CD4-positive, alpha-beta T cell treated with Interferon gamma for 1 hour (primary cell): ENCODE data around the gene SEPSECS.
"Not testable (repeated sequence)": the region's sequence is repeated elsewhere in the genome, so short reads cannot be mapped to it uniquely, and the experiment has no call there.

Experiments used
- DNase-seq: peaks from one replicate; pipeline ENCODE4 v3.0.0-alpha.2; 2020

The SEPSECS gene

DNA sequence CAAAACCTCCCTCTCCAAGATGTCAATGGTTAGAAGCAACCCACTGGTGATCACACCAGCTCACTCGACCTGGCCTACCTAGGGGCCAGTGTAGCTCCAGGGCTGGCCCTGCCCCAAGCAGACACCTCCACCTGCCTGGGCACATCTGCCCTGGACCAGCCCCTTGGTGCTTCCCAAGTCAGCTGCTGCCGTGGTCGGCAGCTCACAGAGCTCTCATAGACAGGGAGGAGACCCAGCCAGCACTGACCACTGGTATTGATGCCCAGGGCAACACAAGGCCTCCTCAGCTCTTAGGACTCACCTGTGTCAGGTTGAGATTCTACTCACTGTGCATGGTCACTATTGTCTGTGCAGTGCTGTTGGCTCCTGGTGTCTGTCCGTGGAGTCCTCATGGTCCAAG, 51.7 kb downstream of the SEPSECS start:
- no peak for DNase-seq

DNA sequence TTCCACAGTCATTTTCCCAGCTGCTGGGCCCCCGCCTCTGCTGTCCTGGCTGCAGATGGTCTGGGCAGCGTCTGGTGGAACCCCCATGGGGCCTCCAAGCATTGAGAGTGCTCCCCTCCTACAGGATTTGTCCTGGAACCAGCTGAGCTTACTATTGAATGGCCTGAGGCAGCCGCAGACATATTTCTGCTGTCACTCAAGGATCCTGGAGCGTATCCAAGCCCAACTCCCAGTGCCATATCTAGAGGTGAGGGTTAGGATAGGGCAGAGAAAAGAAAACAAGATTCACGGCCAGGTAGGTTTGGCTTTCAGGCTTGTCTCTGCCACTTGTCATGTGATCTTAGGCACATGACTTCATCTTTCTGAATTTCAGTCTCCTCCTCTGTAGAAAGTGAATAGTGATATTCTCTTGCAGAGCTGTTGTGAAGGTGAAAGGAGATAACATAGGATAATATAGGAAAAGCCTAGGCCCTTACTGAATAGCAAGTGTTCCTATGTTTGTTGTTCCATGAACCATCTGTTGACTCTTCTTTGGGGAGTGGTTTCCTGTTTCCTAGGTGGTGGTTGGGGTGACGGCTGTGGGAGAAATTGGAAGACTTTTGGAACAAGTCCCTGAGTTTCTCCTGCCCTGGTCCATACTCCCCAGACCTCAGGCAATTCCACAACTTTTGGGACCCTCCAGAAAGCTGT, 52.3 kb downstream of the SEPSECS start:
- DNase-seq, result no peak

DNA sequence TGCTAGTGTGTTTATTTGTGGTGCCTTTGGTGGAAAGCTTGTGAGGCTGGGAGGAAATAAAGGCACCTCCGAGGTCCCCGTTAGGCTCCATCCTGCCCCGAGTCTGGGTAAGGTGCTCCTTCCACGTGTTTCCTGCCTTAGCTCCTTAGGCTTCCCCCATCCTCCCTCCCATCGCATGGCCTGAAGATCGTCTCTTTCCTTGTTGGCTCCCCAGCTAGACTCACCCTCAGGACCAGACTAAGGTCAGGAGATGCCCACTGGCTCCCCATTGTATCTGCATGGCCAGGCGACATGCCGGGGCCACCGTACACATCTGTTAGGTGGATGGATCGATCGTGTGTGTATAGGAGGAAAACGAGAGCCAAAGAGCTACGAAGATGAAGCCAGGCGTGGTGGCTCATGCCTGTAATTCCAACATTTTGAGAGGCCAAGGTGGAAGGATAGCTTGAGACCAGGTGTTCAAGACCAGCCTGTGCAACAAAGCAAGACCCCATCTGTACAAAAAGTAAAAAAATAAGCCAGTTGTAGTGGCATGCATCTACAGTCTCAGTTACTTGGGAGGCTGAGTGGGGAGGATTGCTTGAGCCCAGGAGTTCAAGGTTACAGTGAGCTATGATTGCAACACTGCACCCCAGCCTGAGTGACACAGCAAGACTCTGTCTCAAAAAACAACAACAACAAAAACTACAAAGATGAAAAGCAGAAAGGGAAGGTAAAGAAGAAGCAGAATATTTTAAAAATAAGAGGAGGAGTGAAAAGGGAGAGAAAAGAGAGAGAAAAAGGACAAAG, 53.7 kb downstream of the SEPSECS start:
- no peak for DNase-seq

DNA sequence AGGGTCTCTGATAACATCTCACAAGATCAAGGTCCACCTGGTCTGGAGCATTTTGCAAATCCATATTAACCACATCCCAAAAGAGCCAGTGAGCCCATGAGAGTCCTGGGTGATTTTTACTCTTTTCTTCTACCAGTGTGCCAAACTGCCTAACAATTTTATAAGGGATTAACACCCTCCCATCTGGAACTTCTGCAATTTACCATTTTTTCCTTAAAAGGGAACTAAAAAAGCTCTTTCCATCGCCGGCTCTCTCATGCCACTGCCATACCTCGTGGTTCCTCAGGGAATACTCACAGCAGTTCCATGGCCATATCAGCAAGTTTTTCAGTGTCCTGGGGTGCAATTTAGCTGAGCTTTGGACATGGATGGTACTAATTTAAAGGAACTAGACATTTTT, 55.7 kb downstream of the SEPSECS start:
- no peak for DNase-seq

DNA sequence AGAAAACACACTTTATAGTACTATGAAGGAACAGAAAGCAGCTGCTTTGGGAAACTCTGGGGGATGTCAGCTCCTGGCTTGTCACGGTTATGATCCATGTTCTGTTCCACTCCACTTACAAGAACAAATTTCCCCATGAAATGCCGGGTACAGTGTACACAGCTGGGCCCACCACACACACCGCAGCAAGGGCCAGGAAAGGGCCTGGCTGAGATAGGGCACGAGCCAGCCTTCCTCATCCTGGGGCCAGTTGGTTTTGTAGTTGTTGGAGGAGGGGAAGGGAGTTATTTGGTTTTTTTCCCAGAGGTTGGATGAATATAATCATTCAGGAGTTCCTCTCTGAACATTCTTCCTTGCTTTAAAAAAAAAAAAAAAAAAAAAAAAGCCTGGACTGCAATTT, 56.8 kb downstream of the SEPSECS start:
- no peak for DNase-seq

DNA sequence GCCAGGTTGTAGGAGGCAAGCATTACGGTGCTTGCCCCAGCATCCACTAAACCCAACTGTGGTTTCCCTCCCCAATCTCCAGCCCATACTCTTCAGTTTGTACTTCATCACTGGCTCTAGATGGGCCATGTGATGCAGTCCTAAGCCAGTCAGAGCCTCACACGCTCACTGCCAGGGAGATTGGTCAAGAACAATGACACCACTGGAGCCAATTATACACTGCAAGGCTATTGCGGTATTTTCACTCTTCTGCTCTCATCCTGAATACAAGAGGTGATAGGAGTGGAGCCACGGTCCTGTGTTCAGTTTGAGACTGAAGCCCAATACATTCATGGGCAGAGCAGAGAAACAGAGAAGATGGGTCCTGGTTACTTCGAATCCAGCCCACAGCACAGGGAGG, 58.4 kb downstream of the SEPSECS start:
- DNase-seq, result no peak

DNA sequence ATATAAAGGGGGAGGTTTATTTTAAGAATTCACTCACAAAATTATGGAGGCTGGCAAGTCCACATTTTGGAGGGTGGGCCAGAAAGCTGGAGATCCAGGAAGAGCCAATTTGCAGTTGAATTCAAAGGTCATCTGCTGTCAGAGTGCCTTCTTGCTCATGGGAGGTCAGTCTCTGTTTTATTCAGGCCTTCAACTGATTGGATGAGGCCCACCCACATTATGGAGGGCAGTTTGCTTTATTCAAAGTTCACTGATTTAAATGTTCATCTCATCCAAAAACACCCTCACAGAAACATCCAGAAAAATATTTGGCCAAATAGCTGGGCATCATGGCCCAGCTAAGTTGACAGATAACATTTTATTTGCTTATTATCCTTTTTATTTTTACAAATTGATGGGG, 59.5 kb downstream of the SEPSECS start:
- DNase-seq, result no peak

DNA sequence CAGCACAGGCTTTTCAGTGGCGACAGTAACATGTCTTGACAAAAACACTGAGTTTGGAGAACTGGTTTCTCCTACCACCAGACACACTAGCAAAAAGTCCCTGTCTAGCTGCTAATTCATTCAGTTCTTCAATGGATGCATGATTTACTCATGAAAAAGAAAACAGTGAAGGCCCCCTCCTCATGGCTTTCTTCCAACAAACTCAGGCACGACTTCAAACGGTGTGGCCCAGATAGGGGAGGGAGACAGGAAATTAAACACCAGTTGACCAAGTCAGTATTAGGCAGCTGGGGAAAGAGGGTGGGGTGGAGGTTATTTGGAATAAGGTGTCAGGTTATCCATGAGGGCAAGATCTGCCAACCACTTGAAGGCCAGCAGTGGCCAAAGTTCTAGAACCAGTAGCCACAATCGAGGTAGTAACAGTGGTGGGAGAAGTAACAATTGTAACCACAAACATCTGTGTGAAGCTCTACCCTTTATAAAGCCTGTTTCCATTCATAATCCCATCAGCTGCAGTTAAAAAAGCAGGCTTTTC, 60.2 kb downstream of the SEPSECS start:
- no peak for DNase-seq

DNA sequence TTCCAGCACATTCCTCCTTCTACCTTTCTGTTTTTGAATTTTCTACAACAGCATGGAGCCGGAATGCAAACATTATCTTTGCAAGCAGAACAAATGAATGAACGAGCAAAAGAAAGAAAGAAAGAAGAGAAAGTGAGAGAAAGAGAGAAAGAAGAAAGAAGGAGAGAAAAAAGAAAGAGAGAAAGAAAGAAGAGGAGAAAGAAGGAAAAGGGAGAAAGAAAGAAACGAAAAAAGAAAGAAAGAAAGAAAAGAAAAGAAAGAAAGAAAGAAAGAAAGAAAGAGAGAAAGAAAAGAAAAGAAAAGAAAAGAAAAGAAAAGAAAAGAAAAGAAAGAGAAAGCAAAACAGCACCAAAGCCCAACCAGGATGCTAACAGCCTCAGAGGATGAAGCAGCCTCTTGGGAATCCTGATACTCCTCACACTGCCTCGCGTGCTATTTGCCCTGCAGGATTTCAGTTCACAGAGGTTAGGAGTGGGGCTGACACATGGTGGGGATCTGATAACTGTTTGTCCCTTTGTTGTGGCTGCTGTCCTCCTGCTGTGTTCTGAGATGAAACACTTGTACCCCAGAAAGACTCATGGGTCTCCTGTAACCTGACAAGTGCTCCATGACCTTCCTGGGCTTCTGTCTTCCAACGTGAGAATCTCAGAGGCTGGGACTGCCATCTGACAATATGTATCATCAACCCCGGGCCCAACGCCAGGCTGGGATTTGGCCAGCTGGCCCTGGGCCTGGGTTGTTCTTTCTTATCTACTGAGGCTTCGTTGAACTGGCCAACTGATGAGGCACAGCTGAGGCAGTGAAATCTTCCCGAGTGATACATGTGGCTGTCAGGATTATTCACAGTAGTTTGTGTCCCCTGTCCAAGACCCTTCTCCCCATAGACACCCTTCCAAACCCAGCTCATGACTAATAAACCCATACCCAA, 61.0 kb downstream of the SEPSECS start:
- no peak for DNase-seq

DNA sequence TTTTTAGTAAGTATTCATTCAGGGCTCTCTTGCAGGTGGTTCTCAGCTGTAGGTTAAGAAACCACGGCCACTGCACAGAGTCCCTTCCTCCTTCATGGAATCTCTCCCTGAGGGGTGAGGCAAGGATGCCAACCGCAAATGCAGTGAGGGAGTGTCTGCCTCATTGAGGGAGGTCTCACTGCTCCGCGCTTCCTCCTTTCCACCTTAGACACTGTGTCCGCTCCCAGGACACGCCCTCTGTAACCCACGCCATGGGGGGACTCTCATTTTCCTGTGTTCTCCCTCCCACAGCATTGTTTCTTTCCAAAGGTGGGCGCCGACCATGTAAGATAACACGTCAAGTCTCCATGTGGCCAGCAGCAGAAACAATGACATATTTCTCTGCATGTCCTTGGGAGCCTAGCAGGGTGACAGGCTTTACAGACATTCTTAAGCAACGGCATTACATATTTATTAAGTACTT, 63.2 kb downstream of the SEPSECS start:
- no peak for DNase-seq

DNA sequence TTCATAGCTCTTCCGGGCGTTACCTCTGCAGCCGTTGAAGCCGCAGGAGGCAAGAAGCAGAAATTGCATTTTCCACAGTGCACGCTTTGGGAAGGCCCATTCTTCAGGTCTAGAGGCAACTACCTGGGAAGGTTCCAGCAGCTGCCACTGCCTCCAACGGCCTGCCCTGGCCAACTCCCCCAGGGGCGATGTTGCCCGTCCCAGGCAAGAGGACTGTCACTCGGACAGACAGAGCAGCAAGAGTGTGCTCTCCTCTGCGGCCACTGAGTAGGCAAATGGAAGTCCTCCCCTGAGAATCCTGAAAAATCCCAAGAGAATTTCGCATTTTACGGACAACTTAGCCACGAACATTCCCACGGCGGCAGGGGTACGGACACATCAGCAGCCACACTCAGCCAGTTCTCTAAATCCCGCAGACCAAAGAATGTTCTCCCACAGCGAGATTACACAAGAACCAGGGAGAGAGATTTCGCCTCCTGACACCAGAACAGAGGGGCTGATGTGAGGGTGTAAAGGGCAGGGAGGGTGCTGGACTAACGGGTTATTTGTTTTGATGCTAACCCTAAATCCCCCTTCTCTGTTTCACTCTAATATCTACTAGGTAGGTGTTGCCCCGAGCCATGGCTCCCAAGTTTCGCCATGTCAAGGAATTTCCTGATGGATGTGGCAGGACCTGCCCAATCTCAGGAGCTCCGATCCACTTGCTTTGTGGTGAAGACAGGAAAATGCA, 63.8 kb downstream of the SEPSECS start:
- DNase-seq, result no peak

DNA sequence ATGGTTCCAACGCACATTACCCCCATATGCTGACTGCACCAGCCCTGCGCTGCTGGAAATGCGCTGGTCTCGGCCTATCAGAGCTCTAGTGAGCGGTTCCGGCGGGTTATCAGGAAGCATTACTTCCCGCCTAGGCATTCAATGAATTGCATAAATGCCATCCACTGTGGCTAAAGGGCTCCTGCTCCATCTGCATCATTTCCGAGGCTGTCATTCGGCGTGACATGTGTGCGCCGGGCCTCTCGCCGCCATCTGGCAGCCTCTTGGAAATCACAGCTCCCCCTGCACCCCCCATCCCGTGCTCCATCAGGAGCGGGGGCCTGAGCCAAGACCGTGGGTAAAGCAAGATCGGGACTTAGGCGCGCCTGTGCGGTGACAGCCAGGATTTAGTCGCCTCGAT, 64.4 kb downstream of the SEPSECS start:
- no peak for DNase-seq

DNA sequence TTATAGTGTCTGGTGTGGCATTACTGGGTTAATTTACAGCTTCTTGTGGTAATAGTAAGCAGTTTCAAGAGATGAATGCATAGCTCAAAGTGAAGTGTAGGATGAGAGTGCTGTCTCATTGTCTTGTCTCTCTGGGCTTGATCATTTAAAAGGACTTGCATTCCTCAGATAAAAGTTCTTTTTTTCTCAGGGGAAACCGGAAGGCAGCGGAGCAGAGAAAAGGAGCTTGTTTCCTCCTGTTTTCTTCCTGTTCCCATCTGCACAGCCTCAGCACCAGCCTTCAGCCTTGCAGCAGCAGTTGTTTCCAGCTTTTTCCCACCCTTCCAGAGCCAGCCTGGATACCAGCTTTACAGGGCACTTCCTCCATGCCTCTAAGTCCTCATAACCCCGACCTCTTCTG, 68.1 kb downstream of the SEPSECS start:
- DNase-seq, result no peak

DNA sequence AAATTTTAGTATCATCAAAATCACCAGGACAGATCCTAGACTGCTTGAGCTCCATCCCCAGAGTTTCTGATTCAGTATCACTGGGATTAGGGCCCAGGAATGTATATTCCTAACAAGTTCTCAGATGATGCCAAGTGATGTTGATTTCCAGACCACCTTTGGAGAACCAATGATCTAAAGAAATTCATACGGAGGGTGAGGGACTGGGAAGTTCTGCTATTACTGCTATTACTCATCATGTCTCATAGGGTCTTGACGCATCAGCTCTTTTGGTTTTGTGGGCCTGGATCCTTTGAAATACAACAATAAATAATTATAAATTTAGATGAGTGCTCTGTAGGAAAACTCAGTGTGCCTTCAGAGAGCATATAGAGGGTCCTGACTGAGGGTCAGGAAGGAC, 69.7 kb downstream of the SEPSECS start:
- DNase-seq, result no peak

DNA sequence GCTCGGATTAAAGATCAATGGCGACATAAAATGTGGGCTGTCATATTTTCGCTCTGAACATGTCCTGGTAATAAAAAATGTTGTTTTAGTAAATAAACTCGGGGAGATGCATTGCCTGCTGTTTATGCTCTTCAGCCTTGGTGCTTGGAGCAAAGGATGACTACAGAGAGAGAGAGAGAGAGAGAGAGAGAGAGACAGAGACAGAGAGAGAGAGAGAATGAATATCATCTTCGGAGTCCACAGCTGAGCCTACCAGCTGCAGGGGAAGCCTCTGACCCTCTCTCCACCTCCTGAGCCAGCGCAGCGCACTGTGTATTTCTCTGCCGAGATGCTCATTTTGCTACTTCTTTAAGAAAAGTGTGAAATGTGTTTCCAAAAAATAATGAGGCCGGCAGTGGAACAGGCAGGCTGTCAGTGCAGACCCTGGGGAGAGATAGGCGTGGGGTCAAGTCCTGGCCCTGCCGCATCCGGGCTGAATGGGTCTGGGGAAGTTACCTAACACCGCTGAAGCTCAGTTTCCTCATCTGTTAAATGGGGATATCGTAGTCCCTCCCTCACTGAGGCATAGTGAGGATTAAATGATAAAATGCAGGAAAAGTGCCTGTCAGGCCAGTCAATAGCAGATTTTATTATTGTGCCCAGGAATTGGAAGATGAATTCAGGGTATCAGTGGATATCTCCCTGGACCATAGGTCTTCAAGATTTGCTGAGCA, 71.0 kb downstream of the SEPSECS start:
- no peak for DNase-seq

DNA sequence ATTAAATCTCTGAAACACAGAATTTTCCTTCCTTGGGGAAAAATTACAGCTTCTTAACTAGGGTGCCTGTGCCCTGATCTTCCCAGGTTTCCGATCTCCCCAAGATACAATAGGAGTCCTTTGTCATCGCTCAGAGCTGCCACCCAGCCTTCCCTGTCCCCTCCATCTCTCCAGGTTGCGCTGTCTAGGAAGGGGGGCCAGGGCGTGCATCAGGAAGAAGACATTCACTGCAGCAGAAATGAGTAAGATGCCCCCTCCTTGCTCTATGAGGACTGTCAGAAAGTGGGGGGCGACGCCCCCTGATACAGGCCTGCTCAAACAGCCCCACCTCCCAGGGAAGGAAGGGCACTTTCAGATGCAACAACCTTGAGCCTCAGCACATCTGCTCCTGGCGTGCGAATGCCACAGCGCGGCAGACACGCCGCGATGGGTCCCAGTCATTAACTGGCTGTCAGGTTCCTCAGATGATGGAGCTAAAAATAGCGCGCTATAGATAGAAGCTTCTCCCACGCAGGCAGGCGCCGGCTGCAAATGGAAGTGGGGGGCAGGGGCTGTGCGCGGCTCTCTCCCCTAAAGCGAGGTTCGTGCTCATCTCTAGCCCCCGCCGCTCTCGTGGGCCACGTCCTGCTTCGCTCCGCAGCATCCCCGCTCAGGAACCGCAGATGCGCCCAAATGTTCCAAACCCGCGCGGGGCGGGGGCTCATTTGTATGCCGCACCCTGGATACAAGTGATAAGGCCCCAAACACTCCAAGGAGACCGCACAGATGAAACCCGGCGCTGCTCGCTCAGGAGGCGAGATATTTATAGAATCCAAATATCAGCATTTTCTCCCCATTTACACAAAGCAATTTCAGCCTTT, 71.9 kb downstream of the SEPSECS start:
- DNase-seq, result no peak

DNA sequence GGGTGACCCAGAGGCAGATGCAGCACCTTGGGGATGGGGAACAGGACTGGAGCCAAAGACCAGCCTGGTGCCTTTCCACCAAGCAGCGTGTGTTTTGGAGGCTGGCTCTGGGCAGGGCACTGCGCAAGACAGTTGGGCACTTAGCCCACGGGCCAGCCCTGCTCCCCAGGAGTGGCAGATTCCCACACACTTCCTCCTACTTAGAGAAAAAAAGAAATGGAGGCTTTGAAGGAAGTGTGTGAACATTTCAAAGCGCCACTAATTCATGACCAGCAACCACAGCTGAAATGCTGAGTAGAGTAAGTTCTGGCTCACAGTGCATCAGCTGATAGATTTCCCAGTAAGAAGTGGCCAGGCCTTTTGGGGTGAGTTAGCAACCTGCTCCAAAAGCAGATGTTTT, 74.6 kb downstream of the SEPSECS start:
- no peak for DNase-seq

DNA sequence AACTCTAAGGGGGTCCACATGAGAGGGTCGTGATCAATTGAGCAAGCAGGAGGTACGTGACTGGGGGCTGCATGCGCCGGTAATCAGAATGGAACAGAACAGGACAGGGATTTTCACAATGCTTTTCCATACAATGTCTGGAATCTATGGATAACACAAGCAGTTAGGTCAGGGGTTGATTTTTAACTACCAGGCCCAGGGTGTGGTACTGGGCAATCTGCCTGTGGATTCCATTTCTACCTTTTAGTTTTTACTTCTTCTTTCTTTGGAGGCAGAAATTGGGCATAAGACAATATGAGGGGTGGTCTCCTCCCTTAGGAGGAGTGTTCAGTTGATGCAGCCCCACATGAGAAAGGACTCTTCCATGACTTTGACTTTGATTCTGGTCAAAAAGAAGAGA, 76.8 kb downstream of the SEPSECS start:
- DNase-seq, result not testable (repeated sequence)

DNA sequence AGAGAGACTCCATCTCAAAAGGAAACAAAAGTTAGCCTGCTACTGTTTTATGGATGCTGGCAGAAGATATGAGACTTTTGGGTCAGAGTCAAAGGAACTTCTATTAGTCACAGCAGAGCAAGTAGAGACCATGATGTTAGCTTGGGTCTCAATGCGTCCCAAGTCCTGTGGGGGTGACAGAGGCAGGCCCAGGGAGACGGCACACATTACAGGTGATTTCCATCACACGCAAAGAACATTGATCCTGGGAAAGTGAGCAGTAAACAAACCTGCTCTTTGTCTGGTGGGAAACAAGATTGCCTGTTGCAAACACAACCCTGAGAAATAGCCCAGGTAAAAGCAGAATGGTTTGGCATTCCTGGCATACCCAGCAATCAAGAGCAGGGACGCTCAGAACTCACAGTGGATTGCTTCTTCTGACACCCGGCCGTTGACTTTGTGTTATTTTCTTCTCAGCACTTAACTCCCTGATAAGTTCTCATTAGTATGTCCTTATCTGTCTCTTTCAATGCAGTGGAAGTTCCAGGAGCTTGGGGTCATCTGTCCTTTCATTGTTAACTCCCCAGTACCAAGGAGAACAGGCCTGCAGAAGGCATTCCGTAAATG, 78.3 kb downstream of the SEPSECS start:
- DNase-seq, result no peak

DNA sequence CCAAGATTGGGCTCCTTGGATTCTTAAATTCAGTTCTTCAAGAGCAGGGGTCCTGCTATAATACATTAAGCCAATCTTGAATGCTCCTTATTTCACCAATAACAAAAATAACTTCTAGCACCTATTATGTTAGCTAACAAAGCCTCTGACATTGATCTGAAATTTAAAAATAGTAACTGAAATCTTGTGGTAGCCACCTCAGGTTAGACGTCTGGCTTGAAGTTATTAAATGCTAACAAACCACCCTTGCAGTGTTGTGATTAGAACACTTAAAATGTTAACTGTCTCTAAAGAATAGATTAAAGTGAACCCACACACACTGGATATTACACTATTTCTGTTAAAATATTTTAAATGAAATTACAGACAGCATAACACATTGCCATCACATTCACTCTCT, 79.7 kb downstream of the SEPSECS start:
- DNase-seq, result no peak
